HG03575 (cell line): ENCODE data around the gene IL10.
A peak's percentile ranks its signal among the peaks of the same experiment; 100 is the strongest.

Experiments used
- ATAC-seq: cut with Tn5 transposase; IDR thresholded peaks from one replicate; pipeline ENCODE4 v1.9.1; 2021; ENCODE audit not compliant: unreplicated experiment, insufficient number of reproducible peaks, low FRiP score; ENCODE audit errors: extremely low read depth

The IL10 gene

GRCh38 chr1:206772243-206772937, at the start of gene IL10:
Gene IL10, minus strand, starts transcription at chr1:206772494. Its CDS starts 59 bp downstream, at chr1:206772435.
- no peak for ATAC-seq

- no peak for ATAC-seq
Observed at GRCh38 chr1:206821493-206821892, 49.2 kb upstream of the IL10 start.

- ATAC-seq: no peak
Observed at GRCh38 chr1:206816390-206817287, 44.3 kb upstream of the IL10 start.

- no peak for ATAC-seq
Observed at GRCh38 chr1:206814716-206815341, 42.5 kb upstream of the IL10 start.

DNA sequence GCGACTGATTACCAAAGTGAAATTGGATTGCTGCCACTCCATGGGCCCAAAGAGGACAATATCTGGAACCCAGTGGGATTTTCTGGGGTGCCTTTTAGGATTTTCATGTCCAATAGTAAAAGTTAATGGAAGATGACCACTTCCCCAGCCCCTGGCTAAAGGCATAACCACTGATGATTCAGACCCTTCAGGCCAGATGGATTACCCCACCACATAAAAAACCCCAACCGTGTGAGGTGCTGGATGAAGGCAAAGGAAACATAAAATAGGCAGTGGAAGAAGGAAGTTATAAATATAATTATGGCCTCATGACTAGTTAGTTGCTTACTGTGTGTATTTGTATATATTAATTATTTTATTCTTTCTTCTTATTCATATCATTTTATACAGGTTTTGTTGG, 40.2 kb upstream of the IL10 start:
- ATAC-seq: no peak

GRCh38 chr1:206809504-206810084, 37.3 kb upstream of the IL10 start:
- ATAC-seq: no peak

GRCh38 chr1:206808615-206809014, 36.3 kb upstream of the IL10 start:
- ATAC-seq: no peak

GRCh38 chr1:206805357-206805756, 33.1 kb upstream of the IL10 start:
- ATAC-seq: no peak

- no peak for ATAC-seq
Observed at GRCh38 chr1:206804156-206804737, 32.0 kb upstream of the IL10 start.

GRCh38 chr1:206803221-206803730, 31.0 kb upstream of the IL10 start:
- peak; percentile 87 for ATAC-seq

- ATAC-seq: no peak
Observed at GRCh38 chr1:206802401-206802800, 30.1 kb upstream of the IL10 start.

DNA sequence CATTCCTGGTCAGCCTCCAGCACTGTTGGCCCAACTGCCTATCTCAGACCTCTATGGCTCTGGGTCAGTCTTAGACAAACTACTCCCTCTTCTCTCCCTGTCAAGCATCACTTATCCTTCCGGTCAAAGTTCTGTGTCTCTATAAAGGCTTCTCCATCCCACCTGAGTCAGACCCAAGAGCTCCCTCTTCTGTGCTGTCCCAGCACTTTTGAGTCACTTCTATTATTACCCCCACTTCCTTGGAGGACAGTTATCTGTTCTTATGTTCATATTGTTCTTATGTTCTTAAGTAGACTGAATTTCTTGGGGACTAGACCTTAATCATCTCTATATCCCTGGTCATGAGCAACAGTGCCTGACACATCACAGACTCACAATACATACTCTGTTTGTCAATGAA, 29.2 kb upstream of the IL10 start:
- ATAC-seq: no peak

DNA sequence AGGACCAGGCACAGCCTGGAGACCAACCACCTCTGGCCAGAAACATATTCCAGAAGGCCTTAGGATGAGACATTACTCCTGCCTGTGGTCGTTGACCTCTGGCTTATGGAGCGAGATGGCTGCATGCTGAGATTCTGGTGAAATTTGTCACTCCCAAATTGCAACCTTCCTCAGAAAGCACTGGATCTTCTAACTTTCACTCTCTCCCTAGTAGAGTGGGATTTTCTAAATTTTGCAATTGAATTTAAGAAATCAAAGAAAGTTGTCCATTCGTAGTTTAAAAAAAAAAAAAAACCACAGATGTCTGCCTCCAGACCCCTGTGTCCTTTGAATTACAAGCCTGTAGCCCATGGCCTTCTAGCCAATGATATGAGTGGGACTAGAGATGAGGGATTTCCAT, 28.6 kb upstream of the IL10 start:
- no peak for ATAC-seq

GRCh38 chr1:206800411-206800810, 28.1 kb upstream of the IL10 start:
- ATAC-seq: no peak

- no peak for ATAC-seq
Observed at GRCh38 chr1:206799311-206799710, 27.0 kb upstream of the IL10 start.

DNA sequence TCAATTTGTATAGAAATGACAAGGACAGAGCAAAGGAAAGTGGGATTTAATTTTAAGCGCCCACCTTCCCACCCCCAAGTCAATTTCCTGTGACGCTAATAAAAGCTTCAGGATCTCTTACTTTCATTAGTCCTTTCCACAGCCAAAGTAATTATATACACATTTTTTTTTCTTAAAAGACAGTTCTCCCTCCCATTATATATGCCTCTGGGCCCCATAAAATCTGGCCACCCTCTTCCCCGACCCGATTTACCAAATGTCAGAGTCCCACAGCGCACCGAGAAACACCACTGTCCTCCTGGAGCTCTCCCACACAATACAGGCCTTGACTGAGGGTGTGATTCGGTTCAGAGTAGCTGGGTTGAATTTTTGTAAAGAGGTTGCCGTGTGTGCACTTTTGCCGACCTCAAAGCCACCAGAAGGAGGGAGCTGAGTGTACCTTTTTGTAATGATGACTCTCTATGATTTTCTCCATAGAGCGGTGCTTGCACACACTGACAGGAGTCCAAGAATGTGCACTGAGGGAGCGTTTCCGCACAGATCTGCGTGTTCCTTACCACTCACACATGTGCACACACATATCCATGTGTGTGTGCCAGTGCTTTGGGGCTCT, 26.2 kb upstream of the IL10 start:
- ATAC-seq: no peak

- ATAC-seq: no peak
Observed at GRCh38 chr1:206797534-206798383, 25.5 kb upstream of the IL10 start.

- no peak for ATAC-seq
Observed at GRCh38 chr1:206796981-206797402, 24.7 kb upstream of the IL10 start.
